Left ventricle myocardium inferior (tissue), 1 donor: ENCODE results near the gene KCNMA1. TPM values are rescaled to one million over a fixed set of nuclear protein-coding genes. Genes with fewer than 3 reads are reported as not detected.

ENCODE experiments used
- DNase-seq: peaks from one replicate; pipeline ENCODE4 v3.0.0-alpha.2; 2020
- H3K27ac ChIP-seq: fragments of 200-600 bp; replicated peaks from 2 replicates; pipeline ENCODE4 v1.8.0; 2021
- H3K27me3 ChIP-seq: fragments of 200-600 bp; 2 replicates; pipeline ENCODE4 v1.8.0; 2021; ENCODE audit warnings: low read depth
- H3K36me3 ChIP-seq: fragments of 200-600 bp; 2 replicates; pipeline ENCODE4 v1.8.0; 2021
- H3K4me1 ChIP-seq: fragments of 200-600 bp; 2 replicates; pipeline ENCODE4 v1.8.0; 2021
- H3K4me3 ChIP-seq: fragments of 200-600 bp; 2 replicates; pipeline ENCODE4 v1.8.0; 2021; ENCODE audit warnings: mild to moderate bottlenecking, moderate library complexity
- H3K9me3 ChIP-seq: fragments of 200-600 bp; replicated peaks from 2 replicates; pipeline ENCODE4 v1.8.0; 2021
- intact Hi-C: fragments of 100-400 bp; cut with micrococcal nuclease; formaldehyde crosslinking; loops from one replicate; pipeline ENCODE4 v1.11.0; 2022
- total RNA-seq: library from RNA; stranded (reverse); fragmentation: NEBNext Ultra II Directional; extraction: Animal tissue kit (Norgen Biotek cat#: 25700); gene quantifications from one replicate; pipeline ENCODE4 v1.2.1, GENCODE V29; 2021
- TF ChIP-seq, protein P1 (sequence below): fragments of 200-600 bp; IDR thresholded peaks from 2 replicates; pipeline ENCODE4 v1.8.0; 2021; ENCODE audit warnings: antibody characterized with exemption, mild to moderate bottlenecking, borderline replicate concordance
- donor health status: DM: no; HTN: yes; CAD: no; lungs with severe emphysema.

KCNMA1 gene
- total RNA-seq, 1 donor from 2014 or later = 1.8 TPM

DNA sequence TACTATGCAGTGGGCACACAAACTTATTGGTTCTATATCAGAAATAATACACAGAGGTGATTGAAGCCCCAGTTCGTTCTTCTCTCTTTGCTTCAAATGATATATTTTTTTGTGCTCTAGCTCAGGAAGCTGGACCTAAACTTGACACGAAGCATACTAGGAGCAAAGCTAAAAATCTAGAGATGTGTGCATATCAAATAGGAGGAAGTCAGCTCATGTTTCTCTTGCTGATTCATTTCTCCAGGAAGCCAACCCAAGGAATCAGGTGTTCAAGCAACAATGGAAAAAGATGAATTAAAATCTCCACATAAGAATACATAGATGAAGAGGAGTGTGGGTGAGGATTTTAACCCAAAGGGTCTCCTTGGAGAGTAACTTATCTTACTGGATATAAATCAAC lies 432.5 kb downstream of the KCNMA1 start:
- no peaks in the 10 kb centered on the region for H3K36me3 ChIP-seq
- intact Hi-C loops = no loop called here
- no peaks in the 10 kb centered on the region for H3K4me1 ChIP-seq
- H3K27me3 ChIP-seq = peaks cover 86% of the 10 kb centered on the region
- no peak overlapping the region for H3K27ac ChIP-seq
- DNase-seq = no peak
- peaks cover 5% of the 10 kb centered on the region for H3K9me3 ChIP-seq
- TF ChIP-seq, protein P1, sequence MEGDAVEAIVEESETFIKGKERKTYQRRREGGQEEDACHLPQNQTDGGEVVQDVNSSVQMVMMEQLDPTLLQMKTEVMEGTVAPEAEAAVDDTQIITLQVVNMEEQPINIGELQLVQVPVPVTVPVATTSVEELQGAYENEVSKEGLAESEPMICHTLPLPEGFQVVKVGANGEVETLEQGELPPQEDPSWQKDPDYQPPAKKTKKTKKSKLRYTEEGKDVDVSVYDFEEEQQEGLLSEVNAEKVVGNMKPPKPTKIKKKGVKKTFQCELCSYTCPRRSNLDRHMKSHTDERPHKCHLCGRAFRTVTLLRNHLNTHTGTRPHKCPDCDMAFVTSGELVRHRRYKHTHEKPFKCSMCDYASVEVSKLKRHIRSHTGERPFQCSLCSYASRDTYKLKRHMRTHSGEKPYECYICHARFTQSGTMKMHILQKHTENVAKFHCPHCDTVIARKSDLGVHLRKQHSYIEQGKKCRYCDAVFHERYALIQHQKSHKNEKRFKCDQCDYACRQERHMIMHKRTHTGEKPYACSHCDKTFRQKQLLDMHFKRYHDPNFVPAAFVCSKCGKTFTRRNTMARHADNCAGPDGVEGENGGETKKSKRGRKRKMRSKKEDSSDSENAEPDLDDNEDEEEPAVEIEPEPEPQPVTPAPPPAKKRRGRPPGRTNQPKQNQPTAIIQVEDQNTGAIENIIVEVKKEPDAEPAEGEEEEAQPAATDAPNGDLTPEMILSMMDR = no peak
- no peak overlapping the region for H3K4me3 ChIP-seq

DNA sequence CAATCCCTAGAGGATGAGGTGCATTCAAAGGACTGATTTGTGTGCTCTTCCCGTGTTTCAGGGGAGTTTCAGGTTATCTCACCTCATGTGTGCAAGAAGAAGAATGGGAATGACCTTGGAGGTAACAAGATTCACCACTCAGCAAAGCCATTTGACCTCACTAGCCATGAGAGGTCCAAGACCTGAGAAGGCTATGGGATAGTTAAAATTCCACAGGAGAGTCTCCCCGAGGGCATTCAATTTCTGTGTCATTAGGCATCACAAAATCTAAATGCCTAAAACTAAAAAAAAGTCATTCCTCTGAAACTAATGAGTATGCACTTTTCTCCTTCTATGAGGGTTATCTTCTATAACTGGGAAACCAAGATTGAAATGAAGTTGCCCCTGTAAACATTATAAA lies 433.4 kb downstream of the KCNMA1 start:
- peaks cover 5% of the 10 kb centered on the region for H3K9me3 ChIP-seq
- no peak overlapping the region for H3K4me3 ChIP-seq
- H3K27me3 ChIP-seq = peaks cover 86% of the 10 kb centered on the region
- no peaks in the 10 kb centered on the region for H3K36me3 ChIP-seq
- no peak overlapping the region for H3K27ac ChIP-seq
- no peak for DNase-seq
- TF ChIP-seq, protein P1 = no peak
- intact Hi-C loops = no loop called here
- H3K4me1 ChIP-seq = no peaks in the 10 kb centered on the region

DNA sequence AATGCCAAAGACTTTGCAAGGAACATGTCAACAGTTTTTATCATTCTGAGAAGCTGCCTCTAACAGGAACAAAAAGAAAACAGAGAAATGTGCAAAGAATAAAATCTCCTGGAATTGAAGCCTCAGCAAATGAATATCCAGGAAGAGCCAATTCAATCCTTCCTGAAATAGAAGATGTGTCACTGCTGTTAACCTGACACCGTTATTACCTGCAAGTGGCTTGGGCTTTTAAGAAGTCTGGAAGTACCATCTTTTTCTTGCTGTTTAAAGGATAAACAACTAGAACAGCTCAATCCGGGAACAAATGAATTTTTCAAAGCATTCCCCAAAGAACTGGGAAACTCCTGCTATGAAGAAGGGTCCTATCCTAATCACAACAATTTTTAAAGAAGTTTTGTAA lies 434.8 kb downstream of the KCNMA1 start:
- Histone ChIP-seq H3K4me1 (no peaks in the 10 kb centered on the region), H3K4me3 (no peak overlapping the region), H3K27me3 (peaks cover 84% of the 10 kb centered on the region), H3K27ac (no peak overlapping the region), H3K9me3 (peaks cover 5% of the 10 kb centered on the region), H3K36me3 (no peaks in the 10 kb centered on the region)
- no peak for DNase-seq
- TF ChIP-seq, protein P1 = no peak
- intact Hi-C loops = no loop called here

DNA sequence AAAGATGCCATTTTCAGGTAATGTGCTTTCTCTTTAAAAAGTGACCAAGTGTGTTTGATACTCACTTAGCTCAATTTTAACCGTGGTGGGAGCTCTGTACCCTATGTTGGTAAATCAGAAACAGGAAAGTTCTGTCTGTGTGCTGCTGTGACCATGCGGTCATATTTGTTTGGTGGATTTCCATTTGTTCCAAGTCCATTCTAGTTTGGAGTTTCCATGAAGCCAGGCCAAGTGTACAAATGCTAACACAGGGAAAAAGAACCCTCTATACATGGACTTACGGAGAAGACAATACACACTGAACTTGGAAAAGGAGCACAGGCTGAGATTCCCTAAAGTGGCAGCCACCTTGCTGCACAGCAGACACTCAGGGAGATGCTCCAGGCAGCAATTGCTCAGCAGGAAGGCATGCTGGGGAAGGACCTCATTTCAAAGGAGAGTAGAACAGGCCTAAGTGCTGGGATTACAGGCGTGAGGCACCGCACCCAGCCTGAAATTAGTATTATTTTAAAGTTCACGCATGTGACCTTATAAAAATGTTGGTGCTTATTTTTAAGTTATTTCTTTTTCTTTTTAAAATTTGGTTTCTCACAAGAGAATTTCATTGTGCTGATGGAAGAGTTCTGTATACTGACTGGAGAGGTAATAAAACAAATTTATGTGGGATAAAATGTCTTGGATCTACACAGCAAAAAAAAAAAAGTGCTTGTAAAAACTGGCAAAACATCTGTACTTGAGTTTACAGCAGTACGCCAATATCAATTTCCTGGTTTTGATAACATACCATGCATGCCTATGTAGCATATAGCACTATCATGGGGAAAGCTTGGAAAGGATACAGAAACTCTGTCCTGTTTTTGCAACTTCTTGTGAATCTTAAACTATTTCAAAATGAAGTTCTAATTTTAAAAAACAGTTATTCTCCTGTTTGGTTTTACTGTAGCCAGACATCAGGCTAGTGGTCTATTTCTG lies 436.2 kb downstream of the KCNMA1 start:
- no peaks in the 10 kb centered on the region for H3K36me3 ChIP-seq
- intact Hi-C loops = no loop called here
- no peaks in the 10 kb centered on the region for H3K4me1 ChIP-seq
- TF ChIP-seq, protein P1 = no peak
- H3K27ac ChIP-seq = no peak overlapping the region
- DNase-seq = no peak
- peaks cover 88% of the 10 kb centered on the region for H3K27me3 ChIP-seq
- H3K4me3 ChIP-seq = no peak overlapping the region
- H3K9me3 ChIP-seq = peaks cover 5% of the 10 kb centered on the region

DNA sequence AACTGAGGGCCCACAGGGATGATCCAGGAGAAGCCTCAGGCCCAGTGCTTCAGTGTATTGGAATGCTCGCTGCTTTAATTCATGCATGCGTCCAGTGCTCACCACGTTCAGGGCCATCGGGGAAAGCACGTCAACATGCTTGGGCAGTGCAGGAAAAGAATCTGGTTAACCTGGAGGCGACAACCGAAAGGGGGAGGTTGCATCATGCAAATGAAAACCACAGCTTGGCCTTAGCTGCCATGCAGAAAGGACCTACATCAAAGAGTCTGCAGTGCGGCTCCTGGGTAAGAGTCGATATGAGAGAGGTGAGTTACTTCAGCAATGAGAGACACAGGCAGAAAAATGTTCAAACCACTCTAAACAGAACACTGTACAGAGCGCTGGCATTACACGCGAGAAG lies 440.1 kb downstream of the KCNMA1 start:
- Histone ChIP-seq H3K4me1 (no peaks in the 10 kb centered on the region), H3K4me3 (no peak overlapping the region), H3K36me3 (no peaks in the 10 kb centered on the region), H3K27ac (no peak overlapping the region), H3K9me3 (no peaks in the 10 kb centered on the region), H3K27me3 (peaks cover 86% of the 10 kb centered on the region)
- TF ChIP-seq, protein P1 = no peak
- DNase-seq = no peak
- intact Hi-C loops = no loop called here
